K562 (cell line): ENCODE data around the gene HOXC4. TPM values are rescaled to one million over a fixed set of nuclear protein-coding genes. Genes with fewer than 3 reads are reported as not detected.
A peak's percentile ranks its signal among the peaks of the same experiment; 100 is the strongest.

Experiments
- CREB1 ChIP-seq, 2 experiments: sonication (generic) in 1 of 2; formaldehyde crosslinking in 1 of 2; IDR thresholded peaks; 2 replicates each; pipeline versions ENCODE4 v1.6.1 to v1.8.0; 2012 to 2022; ENCODE audit warnings: inconsistent platforms in 1 of 2, mild to moderate bottlenecking in 1 of 2, missing genetic modification reagents in 1 of 2, moderate library complexity in 1 of 2
- ELF4 ChIP-seq: fragments of 450-650 bp; formaldehyde crosslinking; IDR thresholded peaks from 2 replicates; pipeline ENCODE4 v1.4.0; 2022; ENCODE audit warnings: missing genetic modification characterization
- GABPA ChIP-seq: fragments of 200-800 bp; sonication (Bioruptor generic); conservative IDR thresholded peaks from 2 replicates; pipeline ENCODE4 v1.6.1; 2016; ENCODE audit warnings: low read depth, missing genetic modification characterization, missing compliant biosample characterization
- HMGN3 ChIP-seq: IDR thresholded peaks from 2 replicates; pipeline ENCODE4 v1.6.1; 2011; ENCODE audit warnings: borderline replicate concordance, low read depth, mild to moderate bottlenecking, mixed read lengths, low read length; ENCODE audit not compliant: insufficient read length; ENCODE audit errors: extremely low read depth
- KDM5B ChIP-seq: fragments of 200-600 bp; sonication (generic); IDR thresholded peaks from 2 replicates; pipeline ENCODE4 v1.6.1; 2012; ENCODE audit warnings: low read depth, mild to moderate bottlenecking, moderate library complexity, low read length, control low read depth, inconsistent platforms; ENCODE audit not compliant: insufficient replicate concordance
- PCBP1 ChIP-seq: fragments of 200-400 bp; formaldehyde crosslinking; IDR thresholded peaks from 2 replicates; pipeline ENCODE4 v1.6.1; 2018; ENCODE audit warnings: mild to moderate bottlenecking, low read depth, low read length; ENCODE audit not compliant: poor library complexity, severe bottlenecking
- POU5F1 ChIP-seq: fragments of 150-350 bp; IDR thresholded peaks from 2 replicates; pipeline ENCODE4 v1.6.1; 2014; ENCODE audit warnings: borderline replicate concordance, low read length, low read depth, mild to moderate bottlenecking; ENCODE audit not compliant: partially characterized antibody
- RB1 ChIP-seq: fragments of 450-650 bp; IDR thresholded peaks from 2 replicates; pipeline ENCODE4 v1.6.1; 2017; ENCODE audit warnings: low read depth, mild to moderate bottlenecking
- SPI1 ChIP-seq: IDR thresholded peaks from 2 replicates; pipeline ENCODE4 v1.6.1; 2011; ENCODE audit warnings: low read depth, low read length, control low read depth, borderline replicate concordance
- TBP ChIP-seq: optimal IDR thresholded peaks from 2 replicates; pipeline ENCODE3; 2011; ENCODE audit warnings: low read depth, low read length, improper control_type of control experiment
- USF2 ChIP-seq: sonication (generic); formaldehyde crosslinking; IDR thresholded peaks from 2 replicates; pipeline ENCODE4 v1.5.0; 2020; ENCODE audit warnings: missing genetic modification reagents
- XRCC5 ChIP-seq: fragments of 200-400 bp; formaldehyde crosslinking; IDR thresholded peaks from 2 replicates; pipeline ENCODE4 v1.6.1; 2017; ENCODE audit warnings: low read depth, mild to moderate bottlenecking, low read length
- polyA plus RNA-seq, 8 experiments: library from polyadenylated mRNA; depleted of rRNA in 4 of 8; stranded (reverse) in 5 of 8; unstranded in 3 of 8; fragments of >200 nt; fragmentation: Nextera tagmentation in 2 of 8; fragmentation: Illumina TruSeq in 1 of 8; extraction: Ambion mirVana in 2 of 8; extraction: Trizol in 1 of 8; gene quantifications; 2 replicates each; pipeline versions ENCODE4 v1.2.1 to v1.2.3, GENCODE V29; 2011 to 2014; ENCODE audit warnings: inconsistent platforms in 1 of 8, missing spikeins in 1 of 8
- total RNA-seq, 7 experiments: library from RNA; depleted of rRNA in 6 of 7; stranded (reverse); fragments of >200 nt in 6 of 7; fragmentation: Illumina TruSeq in 2 of 7; extraction: Trizol in 2 of 7; gene quantifications; 2 replicates each; pipeline versions ENCODE4 v1.2.1 to v1.2.3, GENCODE V29; 2011 to 2021; ENCODE audit warnings: low replicate concordance in 1 of 7
- TF ChIP-seq, protein P1 (sequence below): fragments of 250-450 bp; sonication (Bioruptor Pico); IDR thresholded peaks from 2 replicates; pipeline ENCODE4 v1.9.0; 2021; ENCODE audit warnings: mild to moderate bottlenecking, inconsistent platforms
- TF ChIP-seq, protein P2 (sequence below): fragments of 200-800 bp; sonication (Bioruptor generic); IDR thresholded peaks from 2 replicates; pipeline ENCODE4 v1.6.1; 2017; ENCODE audit warnings: missing genetic modification characterization, missing compliant biosample characterization
- TF ChIP-seq, protein P3 (sequence below): fragments of 250-450 bp; sonication (Bioruptor Pico); IDR thresholded peaks from 2 replicates; pipeline ENCODE4 v1.5.1; 2021; ENCODE audit warnings: mild to moderate bottlenecking
- TF ChIP-seq, protein P4 (sequence below): fragments of 450-650 bp; formaldehyde crosslinking; conservative IDR thresholded peaks from 2 replicates; pipeline ENCODE4 v1.4.0; 2022; ENCODE audit warnings: mild to moderate bottlenecking, missing genetic modification characterization
- TF ChIP-seq, protein P5 (sequence below): fragments of 450-650 bp; IDR thresholded peaks from 2 replicates; pipeline ENCODE4 v1.6.1; 2016; ENCODE audit warnings: antibody characterized with exemption

Gene HOXC4
- total and polyA plus RNA-seq, 9 of the 15 experiments (the other 6 are each of a cell fraction or from before 2014, with no cell fraction given) = 0.06 to 1.5 (median 0.44) TPM; not detected in 1

DNA sequence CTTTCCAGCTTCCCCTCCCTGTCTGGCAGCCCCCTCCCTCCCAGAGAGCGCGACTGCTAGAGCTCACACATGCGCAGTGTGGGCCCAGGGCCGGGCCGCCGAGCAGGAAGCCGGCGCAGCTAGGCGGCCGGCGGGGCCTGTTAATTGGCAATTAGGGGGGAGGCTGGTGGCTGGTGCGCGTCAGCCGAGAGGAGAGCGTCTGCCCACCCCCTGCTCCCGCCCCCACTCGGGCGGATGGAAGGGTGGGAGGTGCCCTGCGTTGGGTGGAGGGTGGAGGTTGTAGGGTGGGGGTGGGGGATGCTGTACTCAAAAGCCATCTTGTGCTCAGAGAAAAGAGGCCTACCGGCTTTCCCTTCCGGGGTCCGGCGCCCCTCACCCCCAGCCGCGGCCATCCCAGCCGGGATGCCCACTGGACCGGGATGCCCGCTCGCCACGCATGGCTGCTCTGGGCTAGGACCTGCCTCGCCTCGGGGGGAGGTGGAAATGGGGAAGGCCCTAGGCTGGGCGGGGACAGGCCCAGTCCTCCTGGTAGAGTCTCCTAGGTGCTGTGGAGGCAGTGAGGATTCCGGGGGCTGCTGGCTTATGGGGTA lies 35.7 kb upstream of the HOXC4 start (continued):
- TF ChIP-seq, protein P1, sequence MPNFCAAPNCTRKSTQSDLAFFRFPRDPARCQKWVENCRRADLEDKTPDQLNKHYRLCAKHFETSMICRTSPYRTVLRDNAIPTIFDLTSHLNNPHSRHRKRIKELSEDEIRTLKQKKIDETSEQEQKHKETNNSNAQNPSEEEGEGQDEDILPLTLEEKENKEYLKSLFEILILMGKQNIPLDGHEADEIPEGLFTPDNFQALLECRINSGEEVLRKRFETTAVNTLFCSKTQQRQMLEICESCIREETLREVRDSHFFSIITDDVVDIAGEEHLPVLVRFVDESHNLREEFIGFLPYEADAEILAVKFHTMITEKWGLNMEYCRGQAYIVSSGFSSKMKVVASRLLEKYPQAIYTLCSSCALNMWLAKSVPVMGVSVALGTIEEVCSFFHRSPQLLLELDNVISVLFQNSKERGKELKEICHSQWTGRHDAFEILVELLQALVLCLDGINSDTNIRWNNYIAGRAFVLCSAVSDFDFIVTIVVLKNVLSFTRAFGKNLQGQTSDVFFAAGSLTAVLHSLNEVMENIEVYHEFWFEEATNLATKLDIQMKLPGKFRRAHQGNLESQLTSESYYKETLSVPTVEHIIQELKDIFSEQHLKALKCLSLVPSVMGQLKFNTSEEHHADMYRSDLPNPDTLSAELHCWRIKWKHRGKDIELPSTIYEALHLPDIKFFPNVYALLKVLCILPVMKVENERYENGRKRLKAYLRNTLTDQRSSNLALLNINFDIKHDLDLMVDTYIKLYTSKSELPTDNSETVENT (CRISPR knock-in tag) = no peak
- TF ChIP-seq POU5F1 = no peak
- TF ChIP-seq, protein P2, sequence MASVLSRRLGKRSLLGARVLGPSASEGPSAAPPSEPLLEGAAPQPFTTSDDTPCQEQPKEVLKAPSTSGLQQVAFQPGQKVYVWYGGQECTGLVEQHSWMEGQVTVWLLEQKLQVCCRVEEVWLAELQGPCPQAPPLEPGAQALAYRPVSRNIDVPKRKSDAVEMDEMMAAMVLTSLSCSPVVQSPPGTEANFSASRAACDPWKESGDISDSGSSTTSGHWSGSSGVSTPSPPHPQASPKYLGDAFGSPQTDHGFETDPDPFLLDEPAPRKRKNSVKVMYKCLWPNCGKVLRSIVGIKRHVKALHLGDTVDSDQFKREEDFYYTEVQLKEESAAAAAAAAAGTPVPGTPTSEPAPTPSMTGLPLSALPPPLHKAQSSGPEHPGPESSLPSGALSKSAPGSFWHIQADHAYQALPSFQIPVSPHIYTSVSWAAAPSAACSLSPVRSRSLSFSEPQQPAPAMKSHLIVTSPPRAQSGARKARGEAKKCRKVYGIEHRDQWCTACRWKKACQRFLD (CRISPR knock-in tag) = peak; percentile 80; the same call in 1 of the 2 replicates
- TF ChIP-seq, protein P3, sequence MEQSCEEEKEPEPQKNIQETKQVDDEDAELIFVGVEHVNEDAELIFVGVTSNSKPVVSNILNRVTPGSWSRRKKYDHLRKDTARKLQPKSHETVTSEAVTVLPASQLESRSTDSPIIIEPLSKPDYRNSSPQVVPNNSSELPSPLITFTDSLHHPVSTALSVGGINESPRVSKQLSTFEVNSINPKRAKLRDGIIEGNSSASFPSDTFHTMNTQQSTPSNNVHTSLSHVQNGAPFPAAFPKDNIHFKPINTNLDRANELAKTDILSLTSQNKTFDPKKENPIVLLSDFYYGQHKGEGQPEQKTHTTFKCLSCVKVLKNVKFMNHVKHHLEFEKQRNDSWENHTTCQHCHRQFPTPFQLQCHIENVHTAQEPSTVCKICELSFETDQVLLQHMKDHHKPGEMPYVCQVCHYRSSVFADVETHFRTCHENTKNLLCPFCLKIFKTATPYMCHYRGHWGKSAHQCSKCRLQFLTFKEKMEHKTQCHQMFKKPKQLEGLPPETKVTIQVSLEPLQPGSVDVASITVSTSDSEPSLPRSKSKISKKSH (CRISPR knock-in tag) = no peak
- TF ChIP-seq SPI1 = peak; percentile 70
- TF ChIP-seq PCBP1 = peak; percentile 49
- TF ChIP-seq GABPA (tag) = peak; percentile 67
- 0 out of 2 replicates have a peak, but pooled peaks have one; percentile 25 for TF ChIP-seq XRCC5
- no peak for TF ChIP-seq USF2 (CRISPR knock-in tag)
- TF ChIP-seq, protein P4, sequence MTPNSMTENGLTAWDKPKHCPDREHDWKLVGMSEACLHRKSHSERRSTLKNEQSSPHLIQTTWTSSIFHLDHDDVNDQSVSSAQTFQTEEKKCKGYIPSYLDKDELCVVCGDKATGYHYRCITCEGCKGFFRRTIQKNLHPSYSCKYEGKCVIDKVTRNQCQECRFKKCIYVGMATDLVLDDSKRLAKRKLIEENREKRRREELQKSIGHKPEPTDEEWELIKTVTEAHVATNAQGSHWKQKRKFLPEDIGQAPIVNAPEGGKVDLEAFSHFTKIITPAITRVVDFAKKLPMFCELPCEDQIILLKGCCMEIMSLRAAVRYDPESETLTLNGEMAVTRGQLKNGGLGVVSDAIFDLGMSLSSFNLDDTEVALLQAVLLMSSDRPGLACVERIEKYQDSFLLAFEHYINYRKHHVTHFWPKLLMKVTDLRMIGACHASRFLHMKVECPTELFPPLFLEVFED (CRISPR knock-in tag) = 0 out of 2 replicates have a peak, but pooled peaks have one; percentile 54
- 0 out of 2 replicates have a peak, but pooled peaks have one; percentile 7 for TF ChIP-seq ELF4 (CRISPR knock-in tag)
- TF ChIP-seq, protein P5, sequence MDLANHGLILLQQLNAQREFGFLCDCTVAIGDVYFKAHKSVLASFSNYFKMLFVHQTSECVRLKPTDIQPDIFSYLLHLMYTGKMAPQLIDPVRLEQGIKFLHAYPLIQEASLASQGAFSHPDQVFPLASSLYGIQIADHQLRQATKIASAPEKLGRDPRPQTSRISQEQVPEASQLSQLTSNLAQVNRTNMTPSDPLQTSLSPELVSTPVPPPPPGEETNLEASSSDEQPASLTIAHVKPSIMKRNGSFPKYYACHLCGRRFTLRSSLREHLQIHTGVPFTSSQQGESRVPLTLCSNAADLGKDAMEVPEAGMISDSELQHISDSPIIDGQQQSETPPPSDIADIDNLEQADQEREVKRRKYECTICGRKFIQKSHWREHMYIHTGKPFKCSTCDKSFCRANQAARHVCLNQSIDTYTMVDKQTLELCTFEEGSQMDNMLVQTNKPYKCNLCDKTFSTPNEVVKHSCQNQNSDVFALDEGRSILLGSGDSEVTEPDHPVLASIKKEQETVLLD = peak; percentile 82; the same call in 1 of the 2 replicates
- peak; percentile 27 for TF ChIP-seq HMGN3
- TF ChIP-seq CREB1 (IDR thresholded peaks at IDR 0.05) = peak; percentile 29; the same call in 1 of the 2 replicates
- TF ChIP-seq CREB1 (CRISPR knock-in tag; IDR thresholded peaks at IDR 0.05) = peak; percentile 35
- TF ChIP-seq TBP = peak; percentile 33
- peak; percentile 16; the same call in 1 of the 2 replicates for TF ChIP-seq RB1
- TF ChIP-seq KDM5B = peak; percentile 26
